GM12872 (cell line): Measurements from ENCODE around the gene GRID2.

Experiments
- CTCF ChIP-seq: IDR thresholded peaks from 3 replicates; pipeline ENCODE4 v1.5.1; 2011; ENCODE audit warnings: low read depth, mild to moderate bottlenecking, low read length, moderate library complexity; ENCODE audit not compliant: insufficient read depth

Gene GRID2

DNA sequence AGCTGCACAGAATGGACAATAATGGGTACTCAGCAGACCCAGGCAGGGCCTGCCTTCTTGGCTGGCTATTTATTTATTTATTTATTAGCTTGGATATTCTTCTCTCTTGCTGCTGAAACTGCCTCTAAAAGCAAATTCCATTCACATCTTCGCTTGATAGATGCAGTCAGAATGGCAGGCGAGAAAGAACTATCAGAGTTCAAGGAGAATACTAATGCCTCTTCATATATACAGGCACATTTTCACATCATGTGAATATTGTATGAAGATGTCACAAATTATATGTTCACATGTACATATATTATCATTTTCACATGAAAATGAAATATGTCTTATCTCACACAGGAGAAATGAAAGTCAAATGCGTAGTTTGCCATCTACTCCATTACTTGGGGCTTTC is 1045.1 kb downstream of the GRID2 start:
- no peak for TF ChIP-seq CTCF

DNA sequence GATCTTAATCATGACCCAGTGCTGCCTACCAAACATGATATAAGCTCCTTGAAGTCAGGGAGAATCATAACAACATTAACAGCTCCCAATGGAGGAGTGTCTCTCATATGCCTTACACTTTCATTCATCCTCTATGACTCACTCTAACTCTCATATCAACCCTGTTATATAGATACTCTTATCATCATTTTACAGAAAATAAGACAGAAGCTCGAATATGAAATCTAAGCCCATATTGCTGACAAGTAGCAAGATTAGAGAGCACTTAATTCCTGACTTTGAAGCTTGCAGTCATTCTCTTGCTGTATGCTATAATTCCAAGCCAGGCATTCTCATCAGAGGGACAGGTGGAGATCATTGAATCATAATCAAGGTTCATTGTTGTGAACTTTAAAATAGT is 1048.1 kb downstream of the GRID2 start:
- TF ChIP-seq CTCF: no peak

DNA sequence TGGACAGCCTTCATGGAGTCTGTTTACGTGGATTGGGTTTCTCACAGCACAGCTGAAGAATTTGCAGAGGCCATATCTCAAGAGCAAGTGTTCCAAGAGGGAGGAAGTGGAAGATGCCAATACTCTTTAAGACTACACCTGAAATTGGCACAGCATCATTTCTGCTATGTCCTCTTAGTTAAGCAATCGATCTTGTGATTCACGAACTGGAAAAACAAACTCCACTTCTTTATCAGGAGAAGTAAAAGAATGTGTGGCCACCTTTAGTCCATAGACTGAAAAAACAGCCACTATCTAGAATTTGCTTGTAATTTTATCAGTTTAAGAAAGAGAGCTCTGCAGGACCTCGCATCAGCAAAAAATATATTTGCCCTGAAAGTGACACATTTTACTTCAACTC is 1051.6 kb downstream of the GRID2 start:
- TF ChIP-seq CTCF: no peak

- no peak for TF ChIP-seq CTCF
These were observed 1055.8 kb downstream of the GRID2 start for GRCh38 chr4:93359586-93359985.

DNA sequence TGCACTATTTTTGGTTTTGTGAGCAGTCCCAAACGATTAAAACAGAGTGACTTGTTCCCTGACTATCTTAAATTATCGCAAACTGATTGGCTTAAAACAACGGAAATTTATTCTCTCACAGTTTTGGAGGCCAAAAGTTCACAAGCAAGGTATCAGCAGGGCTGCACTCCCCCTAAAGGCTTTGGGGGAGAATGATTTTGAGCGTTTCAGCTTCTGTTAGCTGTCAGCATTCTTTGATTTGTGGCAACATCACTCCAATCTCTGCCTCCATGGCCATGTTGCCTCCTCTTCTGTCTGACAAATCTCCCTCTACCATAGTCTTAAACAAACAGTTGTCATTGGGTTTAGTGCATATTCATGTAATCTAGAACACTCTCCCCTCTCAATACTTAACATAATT is 1065.2 kb downstream of the GRID2 start:
- peak; percentile 22; the same call in 1 of the 3 replicates for TF ChIP-seq CTCF

- no peak for TF ChIP-seq CTCF
These were observed 1066.5 kb downstream of the GRID2 start for GRCh38 chr4:93370256-93370655.

- no peak for TF ChIP-seq CTCF
These were observed 1070.4 kb downstream of the GRID2 start for GRCh38 chr4:93373893-93374860.
